CD14-positive monocyte (primary cell): ENCODE measurements around the gene PRM2. TPM values are rescaled to one million over a fixed set of nuclear protein-coding genes. Genes with fewer than 3 reads are reported as not detected.

Experiments used
- DNase-seq, 3 donors: peaks; one replicate each; pipeline ENCODE4 v3.0.0-alpha.2; 2011 to 2022
- H2AFZ ChIP-seq: 2 replicates; pipeline ENCODE4 v1.6.0; 2012; ENCODE audit warnings: mild to moderate bottlenecking, low read depth, low read length, inconsistent platforms; ENCODE audit not compliant: insufficient read depth, poor library complexity, severe bottlenecking
- H3K27ac ChIP-seq, 2 donors: 1 replicate in 1 of 2; 2 replicates in 1 of 2; pipeline ENCODE4 v1.5.1; 2012 to 2013; ENCODE audit warnings: low read length in 2 of 2, control low read depth in 1 of 2, inconsistent platforms in 1 of 2, low read depth in 1 of 2, mild to moderate bottlenecking in 1 of 2
- H3K27me3 ChIP-seq, 2 donors: one replicate each; pipeline versions ENCODE4 v1.6.0 to v1.6.1; 2011 to 2013; ENCODE audit warnings: low read length in 2 of 2; ENCODE audit not compliant: control insufficient read depth in 2 of 2, insufficient read depth in 2 of 2
- H3K36me3 ChIP-seq, 2 donors: replicated peaks in 1 of 2; 1 replicate in 1 of 2; 2 replicates in 1 of 2; pipeline versions ENCODE4 v1.5.1 to v1.6.1; 2012 to 2013; ENCODE audit warnings: low read length in 2 of 2, control low read depth in 1 of 2, inconsistent platforms in 1 of 2, mild to moderate bottlenecking in 1 of 2; ENCODE audit not compliant: insufficient read depth in 2 of 2, control insufficient read depth in 1 of 2
- H3K4me1 ChIP-seq, 2 donors: 1 replicate in 1 of 2; 2 replicates in 1 of 2; pipeline versions ENCODE4 v1.5.1 to v1.6.1; 2012 to 2013; ENCODE audit warnings: low read length in 2 of 2, control low read depth in 1 of 2, inconsistent platforms in 1 of 2, mild to moderate bottlenecking in 1 of 2, moderate library complexity in 1 of 2; ENCODE audit not compliant: insufficient read depth in 2 of 2, control insufficient read depth in 1 of 2
- H3K4me2 ChIP-seq: replicated peaks from 2 replicates; pipeline ENCODE3; 2012; ENCODE audit warnings: low read length, moderate library complexity, mild to moderate bottlenecking; ENCODE audit not compliant: poor library complexity, severe bottlenecking; ENCODE audit errors: extremely low read depth
- H3K4me3 ChIP-seq, 3 experiments: fragments of 200-600 bp in 1 of 3; sonication (generic) in 1 of 3; replicated peaks in 1 of 3; 1 replicate in 2 of 3; 2 replicates in 1 of 3; pipeline ENCODE4 v1.5.1; 2011 to 2013; ENCODE audit warnings: low read length in 3 of 3, mild to moderate bottlenecking in 3 of 3, control low read depth in 2 of 3, low read depth in 2 of 3, inconsistent platforms in 1 of 3, moderate library complexity in 1 of 3
- H3K79me2 ChIP-seq: 2 replicates; pipeline ENCODE4 v1.6.0; 2012; ENCODE audit warnings: mild to moderate bottlenecking, control low read depth, inconsistent platforms, low read length, moderate library complexity; ENCODE audit not compliant: insufficient read depth
- H3K9ac ChIP-seq: 2 replicates; pipeline ENCODE4 v1.6.0; 2017; ENCODE audit warnings: low read length, mild to moderate bottlenecking; ENCODE audit not compliant: insufficient read depth, poor library complexity, severe bottlenecking
- H3K9me3 ChIP-seq, 2 donors: replicated peaks in 1 of 2; 1 replicate in 1 of 2; 2 replicates in 1 of 2; pipeline versions ENCODE4 v1.5.1 to v1.6.1; 2012 to 2013; ENCODE audit warnings: low read length in 2 of 2, control low read depth in 1 of 2; ENCODE audit not compliant: control insufficient read depth in 1 of 2, insufficient read depth in 1 of 2
- H4K20me1 ChIP-seq: 2 replicates; pipeline ENCODE4 v1.6.0; 2012; ENCODE audit warnings: mild to moderate bottlenecking, low read length, control low read depth, moderate library complexity; ENCODE audit not compliant: insufficient read depth
- H3K27ac Mint-ChIP-seq, 7 donors: one replicate each; pipeline ENCODE4 v1.8.0; 2020; ENCODE audit warnings: mild to moderate bottlenecking in 7 of 7, mixed read lengths in 7 of 7, moderate library complexity in 6 of 7, inconsistent platforms in 2 of 7
- H3K27me3 Mint-ChIP-seq, 3 donors: one replicate each; pipeline ENCODE4 v1.8.0; 2021 to 2022; ENCODE audit warnings: low read depth in 3 of 3, mild to moderate bottlenecking in 3 of 3, mixed read lengths in 3 of 3, moderate library complexity in 3 of 3, inconsistent platforms in 1 of 3
- H3K36me3 Mint-ChIP-seq, 2 donors: one replicate each; pipeline ENCODE4 v1.8.0; 2020; ENCODE audit warnings: mixed read lengths in 2 of 2, inconsistent platforms in 1 of 2, mild to moderate bottlenecking in 1 of 2
- H3K4me1 Mint-ChIP-seq: one replicate; pipeline ENCODE4 v1.8.0; 2020; ENCODE audit warnings: mild to moderate bottlenecking, mixed read lengths
- H3K4me3 Mint-ChIP-seq, 2 donors: one replicate each; pipeline ENCODE4 v1.8.0; 2020; ENCODE audit warnings: mild to moderate bottlenecking in 2 of 2, mixed read lengths in 2 of 2, moderate library complexity in 1 of 2
- H3K9me3 Mint-ChIP-seq, 7 donors: one replicate each; pipeline ENCODE4 v1.8.0; 2020 to 2022; ENCODE audit warnings: mixed read lengths in 7 of 7, mild to moderate bottlenecking in 6 of 7, moderate library complexity in 6 of 7, inconsistent platforms in 2 of 7
- WGBS: methylation state at CpG from one replicate; pipeline ENCODE4 v1.1.5; 2013; ENCODE audit warnings: missing lambda C conversion rate; ENCODE audit not compliant: insufficient coverage; 5-methylcytosine and 5-hydroxymethylcytosine counted together
- intact Hi-C, 2 donors: fragments of 100-400 bp; cut with micrococcal nuclease; formaldehyde crosslinking; loops; one replicate each; pipeline versions ENCODE4 v1.15.0 to v1.15.1; 2023
- polyA plus RNA-seq, 3 donors: library from polyadenylated mRNA; depleted of rRNA in 1 of 3; unstranded in 2 of 3; stranded (reverse) in 1 of 3; fragments of 300-500 nt in 2 of 3; fragments of >200 nt in 1 of 3; fragmentation: Illumina TruSeq in 2 of 3; gene quantifications; 1 replicate in 2 of 3; 2 replicates in 1 of 3; pipeline ENCODE4 v1.2.3, GENCODE V29; 2012 to 2021
- TF ChIP-seq, protein P1 (sequence below): fragments of 200-600 bp; IDR thresholded peaks from one replicate; pipeline ENCODE4 v1.8.0; 2022; ENCODE audit warnings: antibody characterized with exemption, mild to moderate bottlenecking

The PRM2 gene
- polyA plus RNA-seq, 3 donors, result not detected

DNA sequence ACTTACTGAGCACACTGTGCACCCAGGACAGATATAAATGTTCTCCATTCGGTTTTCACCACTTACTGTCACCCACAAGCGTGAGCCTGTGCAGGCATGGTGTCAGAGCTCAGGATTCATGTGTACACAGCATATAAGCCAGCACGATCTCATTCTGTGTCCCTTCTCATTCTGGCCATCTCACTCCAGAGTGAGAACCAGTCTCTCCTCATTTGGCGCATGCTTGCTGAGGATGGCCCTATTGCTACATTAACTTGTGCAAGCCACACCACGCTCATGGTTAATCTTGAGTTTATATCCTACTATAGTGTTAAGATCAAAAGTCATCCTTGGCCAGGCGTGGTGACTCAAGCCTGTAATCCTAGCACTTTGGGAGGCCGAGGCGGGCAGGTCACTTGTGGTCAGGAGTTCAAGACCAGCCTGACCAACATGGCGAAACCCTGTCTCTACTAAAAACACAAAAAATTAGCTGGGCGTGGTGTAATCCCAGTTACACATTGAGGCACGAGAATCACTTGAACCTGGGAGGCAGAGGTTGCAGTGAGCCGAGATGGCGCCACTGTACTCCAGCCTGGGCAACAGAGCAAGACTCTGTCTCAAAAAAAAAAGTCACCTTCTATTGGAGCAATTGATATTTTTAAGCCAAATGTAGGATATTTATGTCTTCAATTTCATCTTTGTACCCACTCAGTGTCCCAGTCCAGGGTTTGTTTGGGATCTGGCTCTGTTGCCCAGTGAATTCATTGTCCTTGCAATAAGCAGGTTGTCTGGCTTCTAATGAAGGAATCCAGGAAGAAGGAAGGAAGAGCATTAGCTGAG is 41.2 kb downstream of the PRM2 start:
- no peak overlapping the region for H3K4me2 ChIP-seq
- intact Hi-C loops, result loop anchor here in 1 of 2 donors (5.0 kb wide), 1 partner anchor 547 kb away; no protein-coding TSS in a partner anchor
- no peaks in the 10 kb centered on the region for H3K36me3 Mint-ChIP-seq
- H3K9me3 ChIP-seq, result no peaks in the 10 kb centered on the region
- H3K79me2 ChIP-seq, result no peaks in the 10 kb centered on the region
- no peaks in the 10 kb centered on the region for H3K27me3 ChIP-seq
- no peaks in the 10 kb centered on the region for H4K20me1 ChIP-seq
- H3K4me3 Mint-ChIP-seq, result no peak overlapping the region
- peak overlapping the region in 5 of 7 donors; percentile 7 to 82 (median 76) for H3K27ac Mint-ChIP-seq
- H3K27ac ChIP-seq, result no peak overlapping the region
- H3K4me1 ChIP-seq, result peaks cover 40 to 44% of the 10 kb centered on the region in 2 donors
- peaks cover 4 to 11% (median 7%) of the 10 kb centered on the region in 3 donors for H3K27me3 Mint-ChIP-seq
- peaks cover 0 to 3% (median 0%) of the 10 kb centered on the region in 7 donors for H3K9me3 Mint-ChIP-seq
- H3K4me1 Mint-ChIP-seq, result peaks cover 44% of the 10 kb centered on the region
- no peak overlapping the region for H3K4me3 ChIP-seq
- no peak overlapping the region for H3K9ac ChIP-seq
- TF ChIP-seq, protein P1, sequence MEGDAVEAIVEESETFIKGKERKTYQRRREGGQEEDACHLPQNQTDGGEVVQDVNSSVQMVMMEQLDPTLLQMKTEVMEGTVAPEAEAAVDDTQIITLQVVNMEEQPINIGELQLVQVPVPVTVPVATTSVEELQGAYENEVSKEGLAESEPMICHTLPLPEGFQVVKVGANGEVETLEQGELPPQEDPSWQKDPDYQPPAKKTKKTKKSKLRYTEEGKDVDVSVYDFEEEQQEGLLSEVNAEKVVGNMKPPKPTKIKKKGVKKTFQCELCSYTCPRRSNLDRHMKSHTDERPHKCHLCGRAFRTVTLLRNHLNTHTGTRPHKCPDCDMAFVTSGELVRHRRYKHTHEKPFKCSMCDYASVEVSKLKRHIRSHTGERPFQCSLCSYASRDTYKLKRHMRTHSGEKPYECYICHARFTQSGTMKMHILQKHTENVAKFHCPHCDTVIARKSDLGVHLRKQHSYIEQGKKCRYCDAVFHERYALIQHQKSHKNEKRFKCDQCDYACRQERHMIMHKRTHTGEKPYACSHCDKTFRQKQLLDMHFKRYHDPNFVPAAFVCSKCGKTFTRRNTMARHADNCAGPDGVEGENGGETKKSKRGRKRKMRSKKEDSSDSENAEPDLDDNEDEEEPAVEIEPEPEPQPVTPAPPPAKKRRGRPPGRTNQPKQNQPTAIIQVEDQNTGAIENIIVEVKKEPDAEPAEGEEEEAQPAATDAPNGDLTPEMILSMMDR, result no peak
- DNase-seq, result peak in 2 of 3 donors; percentile 44 to 55
- H2AFZ ChIP-seq, result no peak overlapping the region
- WGBS, result 55% methylated on average over 4 of the region's 13 CpGs
- H3K36me3 ChIP-seq, result no peaks in the 10 kb centered on the region

DNA sequence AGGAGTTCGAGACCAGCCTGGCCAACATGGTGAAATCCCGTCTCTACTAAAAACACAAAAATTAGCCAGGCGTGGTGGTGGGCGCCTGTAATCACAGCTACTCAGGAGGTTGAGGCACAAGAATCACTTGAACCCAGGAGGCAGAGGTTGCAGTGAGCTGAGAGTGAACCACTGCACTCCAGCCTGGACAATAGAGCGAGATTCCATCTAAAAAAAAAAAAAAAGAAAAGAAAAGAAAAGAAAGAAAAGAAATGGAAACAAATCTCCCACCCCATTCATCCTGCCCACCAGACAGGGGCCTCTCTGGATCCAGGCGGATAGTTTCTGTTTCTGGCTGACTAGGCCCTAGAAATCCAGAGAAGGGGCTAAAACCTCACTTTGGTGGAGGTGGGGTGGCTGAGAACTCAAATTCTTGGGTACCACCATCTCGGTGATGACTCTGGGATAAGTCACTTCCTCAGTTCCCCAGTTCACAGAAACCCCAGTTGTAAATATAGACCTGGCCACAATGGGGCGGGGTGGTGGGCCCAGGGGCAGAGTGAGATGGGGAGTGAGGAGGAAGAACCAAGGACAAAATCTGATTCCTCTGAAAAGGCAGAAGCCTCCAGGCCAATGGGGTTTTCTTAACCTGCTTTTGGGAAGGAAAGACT is 42.4 kb downstream of the PRM2 start:
- peaks cover 0 to 3% (median 0%) of the 10 kb centered on the region in 7 donors for H3K9me3 Mint-ChIP-seq
- 0% methylated on average over 1 of the region's 8 CpGs for WGBS
- Histone ChIP-seq H3K36me3 (no peaks in the 10 kb centered on the region), H3K9me3 (no peaks in the 10 kb centered on the region), H3K4me1 (peaks cover 40 to 44% of the 10 kb centered on the region in 2 donors), H3K4me2 (no peak overlapping the region), H4K20me1 (no peaks in the 10 kb centered on the region), H3K9ac (no peak overlapping the region), H2AFZ (no peak overlapping the region), H3K27ac (no peak overlapping the region), H3K4me3 (no peak overlapping the region), H3K79me2 (no peaks in the 10 kb centered on the region), H3K27me3 (no peaks in the 10 kb centered on the region)
- H3K36me3 Mint-ChIP-seq, result no peaks in the 10 kb centered on the region
- peak overlapping the region in 1 of 7 donors; percentile 62 for H3K27ac Mint-ChIP-seq
- DNase-seq, result peak in 2 of 3 donors; percentile 32 to 60
- intact Hi-C loops, result loop anchor here in 1 of 2 donors (5.0 kb wide), 1 partner anchor 548 kb away; no protein-coding TSS in a partner anchor
- TF ChIP-seq, protein P1, result no peak
- H3K27me3 Mint-ChIP-seq, result peaks cover 4 to 12% (median 5%) of the 10 kb centered on the region in 3 donors
- peaks cover 44% of the 10 kb centered on the region for H3K4me1 Mint-ChIP-seq
- H3K4me3 Mint-ChIP-seq, result peak overlapping the region in 1 of 2 donors; percentile 35
